ENCODE data around the gene MGAT3. TPM values are rescaled to one million over a fixed set of nuclear protein-coding genes. Genes with fewer than 3 reads are reported as not detected.

The MGAT3 gene
- total and polyA plus RNA-seq, 2 of the 8 experiments (the other 6 are each of a cell fraction or from before 2014, with no cell fraction given) = 4.3 to 9.2 TPM

DNA sequence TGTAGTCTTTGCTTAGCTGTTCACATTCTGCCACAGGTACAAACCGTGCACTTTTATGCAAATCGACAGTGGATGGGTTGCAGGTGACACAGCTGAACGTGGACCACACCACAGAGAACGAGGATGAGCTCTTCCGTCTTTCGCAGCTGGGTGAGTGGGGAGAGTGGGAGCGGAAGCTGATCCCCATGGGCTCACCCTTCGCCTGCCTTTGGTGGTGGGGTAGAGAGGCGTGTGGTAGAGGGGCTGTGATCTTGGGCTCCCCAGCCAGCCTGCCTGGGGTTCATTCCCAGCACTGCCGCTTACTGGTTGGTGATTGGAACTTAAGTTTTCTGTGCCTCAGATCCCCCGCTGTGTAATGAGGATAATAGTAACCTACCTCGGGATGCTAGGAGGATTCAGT, 38.1 kb upstream of the MGAT3 start:
- Histone ChIP-seq H3K36me3 (ENCODE audit: control insufficient read depth in 2 of 4, insufficient read depth in 4 of 4, low read length in 3 of 4) (peaks cover 2 to 35% (median 12%) of the 10 kb centered on the region in 4 experiments; a peak in 6 of 8 replicates), H2BK120ac (replicated peaks; ENCODE audit: low read depth, low read length) (no peak overlapping the region), H2BK15ac (ENCODE audit: low read length) (no peak overlapping the region), H3K9ac (replicated peaks in 1 of 4; ENCODE audit: extremely low read depth in 1 of 4, low read depth in 3 of 4, low read length in 3 of 4) (no peak overlapping the region), H3K23ac (ENCODE audit: insufficient read length) (no peak overlapping the region), H2BK20ac (ENCODE audit: low read length) (no peak overlapping the region), H3K4ac (replicated peaks; ENCODE audit: insufficient read length, low read depth, low read length) (no peak overlapping the region), H4K5ac (ENCODE audit: insufficient read length, low read depth, low read length) (no peak overlapping the region), H3K18ac (ENCODE audit: extremely low read depth, low read length) (no peak overlapping the region), H3K9me3 (ENCODE audit: insufficient read depth in 2 of 2, low read depth in 1 of 2, low read length in 1 of 2) (no peaks in the 10 kb centered on the region), H2BK5ac (ENCODE audit: low read depth, low read length) (no peak overlapping the region), H4K8ac (ENCODE audit: extremely low read depth, insufficient read depth, low read length) (no peak overlapping the region; the same call in 1 of the 2 replicates), H3K4me3 (ENCODE audit: extremely low read depth in 1 of 4, insufficient read depth in 2 of 4, low read depth in 3 of 4, low read length in 4 of 4) (no peak overlapping the region), H4K91ac (replicated peaks; ENCODE audit: insufficient read length, low read length) (no peak overlapping the region), H3K14ac (ENCODE audit: insufficient read length) (no peak overlapping the region), H3K27me3 (replicated peaks in 1 of 4; ENCODE audit: control insufficient read depth in 3 of 4, extremely low read depth in 1 of 4, insufficient read depth in 3 of 4, low read length in 3 of 4) (no peaks in the 10 kb centered on the region), H3K4me1 (replicated peaks in 1 of 4; ENCODE audit: control insufficient read depth in 3 of 4, insufficient read depth in 4 of 4, low read length in 3 of 4) (no peaks in the 10 kb centered on the region), H3K79me1 (ENCODE audit: low read depth, low read length) (no peaks in the 10 kb centered on the region), H4K20me1 (replicated peaks in 1 of 2; ENCODE audit: control insufficient read depth in 1 of 2, insufficient read depth in 2 of 2, low read length in 2 of 2) (peaks cover 0 to 2% of the 10 kb centered on the region in 2 experiments), H3K23me2 (ENCODE audit: low read depth, low read length) (no peaks in the 10 kb centered on the region), H3K27ac (ENCODE audit: low read depth, low read length) (no peak overlapping the region), H3K4me2 (ENCODE audit: insufficient read depth in 1 of 2, low read depth in 2 of 2, low read length in 2 of 2) (no peak overlapping the region), H3K56ac (replicated peaks; ENCODE audit: insufficient read length, low read depth, low read length) (no peak overlapping the region), H2AK5ac (ENCODE audit: low read depth, low read length) (no peak overlapping the region), H2BK12ac (ENCODE audit: low read depth, low read length) (no peak overlapping the region), H3K79me2 (ENCODE audit: control insufficient read depth in 1 of 2, insufficient read depth in 2 of 2, low read length in 2 of 2) (no peaks in the 10 kb centered on the region), H2AFZ (ENCODE audit: low read length) (no peak overlapping the region)
- POLR2A ChIA-PET (ENCODE audit: partially characterized antibody) = interaction anchor here (1.6 to 2.0 kb wide), 2 partner anchors 9 to 19 kb away, joined by 6 to 7 read pairs; partner anchors contain the start of gene TAB1
- TF ChIP-seq TCF12 (IDR thresholded peaks at IDR 0.05; ENCODE audit: low read depth, low read length) = no peak
- TF ChIP-seq HDAC6 (IDR thresholded peaks at IDR 0.05; ENCODE audit: low read depth, low read length) = no peak
- TF ChIP-seq RXRA (IDR thresholded peaks at IDR 0.05; ENCODE audit: insufficient read depth, low read depth, low read length) = no peak
- no peak for TF ChIP-seq CBX8 (IDR thresholded peaks at IDR 0.05; ENCODE audit: borderline replicate concordance, low read depth, low read length)
- no peak for TF ChIP-seq SP4 (IDR thresholded peaks at IDR 0.05; ENCODE audit: low read length)
- no peak for TF ChIP-seq SIX5 (IDR thresholded peaks at IDR 0.05; ENCODE audit: low read depth, low read length)
- TF ChIP-seq KDM1A (IDR thresholded peaks at IDR 0.05; ENCODE audit: borderline replicate concordance, low read length) = no peak
- no peak for TF ChIP-seq TAF1 (IDR thresholded peaks at IDR 0.05; ENCODE audit: low read depth, low read length)
- CTCF ChIA-PET (ENCODE audit: partially characterized antibody) = interaction anchor here (0.6 to 3.2 kb wide), 5 partner anchors 17 to 78 kb away, joined by 3 to 10 read pairs (median 4); no protein-coding TSS in a partner anchor
- DNase-seq (ENCODE audit: low read depth in 1 of 2, low spot score in 2 of 2) (no peak), FAIRE-seq (no peak)
- whole genome bisulfite sequencing, 2 experiments (ENCODE audit: extremely low coverage in 1 of 2, insufficient coverage in 1 of 2, insufficient read length in 1 of 2, insufficient replicate concordance in 2 of 2, low coverage in 1 of 2, low lambda C conversion rate in 2 of 2, missing lambda C conversion rate in 1 of 2) = 91% methylated on average over 12 of the region's 12 CpGs; no CpG with 5 or more reads in 1 of the 2 experiments

Data from H1 (cell line).